ENCODE measurements around the gene UBTD1. TPM values are rescaled to one million over a fixed set of nuclear protein-coding genes. Genes with fewer than 3 reads are reported as not detected.
A peak's percentile ranks its signal among the peaks of the same experiment; 100 is the strongest.

UBTD1 gene
- polyA plus RNA-seq, 3 donors = 17.2 to 20.0 (median 19.0) TPM

DNA sequence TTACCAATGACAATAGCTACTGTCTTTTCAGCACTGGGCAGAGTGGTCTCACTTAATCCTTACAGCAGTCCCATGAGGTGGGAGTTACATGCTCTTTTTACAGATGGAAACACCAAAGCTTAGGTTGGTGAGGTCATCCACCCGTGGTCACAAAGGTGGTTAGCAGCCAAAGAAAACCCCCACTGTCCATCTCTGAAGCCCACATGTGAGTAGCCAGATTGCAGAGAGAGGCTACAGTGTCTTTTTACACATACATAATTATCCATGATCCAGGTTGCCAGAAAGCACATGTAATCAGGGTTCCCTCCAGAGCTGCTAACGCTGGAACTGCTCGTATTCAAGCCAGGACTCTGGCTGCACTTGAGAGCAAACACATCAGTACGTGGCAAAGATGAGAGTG, 49.2 kb downstream of the UBTD1 start:
- peaks cover 4 to 7% of the 10 kb centered on the region in 2 donors for H3K36me3 Mint-ChIP-seq
- H3K27ac Mint-ChIP-seq = peak overlapping the region in 2 of 7 donors; percentile 60 to 81
- Histone ChIP-seq H3K4me2 (replicated peaks; ENCODE audit: extremely low read depth, low read length, poor library complexity, severe bottlenecking) (no peak overlapping the region), H2AFZ (ENCODE audit: insufficient read depth, low read depth, low read length, poor library complexity, severe bottlenecking) (no peak overlapping the region), H3K9me3 (replicated peaks in 1 of 2; ENCODE audit: control insufficient read depth in 1 of 2, insufficient read depth in 1 of 2, low read length in 2 of 2) (no peaks in the 10 kb centered on the region), H3K79me2 (ENCODE audit: insufficient read depth, low read length) (peaks cover 5% of the 10 kb centered on the region), H3K27me3 (ENCODE audit: control insufficient read depth in 2 of 2, insufficient read depth in 2 of 2, low read length in 2 of 2) (no peaks in the 10 kb centered on the region), H4K20me1 (ENCODE audit: insufficient read depth, low read length) (peaks cover 10% of the 10 kb centered on the region), H3K4me3 (replicated peaks in 1 of 3; ENCODE audit: low read depth in 2 of 3, low read length in 3 of 3) (no peak overlapping the region), H3K36me3 (replicated peaks in 1 of 2; ENCODE audit: control insufficient read depth in 1 of 2, insufficient read depth in 2 of 2, low read length in 2 of 2) (peaks cover 0 to 12% of the 10 kb centered on the region in 2 donors), H3K27ac (ENCODE audit: low read depth in 1 of 2, low read length in 2 of 2) (no peak overlapping the region), H3K9ac (ENCODE audit: insufficient read depth, low read length, poor library complexity, severe bottlenecking) (no peak overlapping the region), H3K4me1 (ENCODE audit: control insufficient read depth in 1 of 2, insufficient read depth in 2 of 2, low read length in 2 of 2) (peaks cover 12 to 28% of the 10 kb centered on the region in 2 donors)
- 100% methylated on average over 3 of the region's 4 CpGs for WGBS (ENCODE audit: insufficient coverage)
- H3K4me1 Mint-ChIP-seq = peaks cover 14% of the 10 kb centered on the region
- DNase-seq = no peak
- no peaks in the 10 kb centered on the region for H3K9me3 Mint-ChIP-seq
- intact Hi-C loops (cut with micrococcal nuclease) = no loop called here
- peaks cover 0 to 1% (median 0%) of the 10 kb centered on the region in 3 donors for H3K27me3 Mint-ChIP-seq (ENCODE audit: low read depth in 3 of 3)
- H3K4me3 Mint-ChIP-seq = no peak overlapping the region
- TF ChIP-seq CTCF (IDR thresholded peaks at IDR 0.05) = no peak

GRCh38 chr10:97548828-97549455, 50.2 kb downstream of the UBTD1 start:
- Histone ChIP-seq H3K27me3 (ENCODE audit: control insufficient read depth in 2 of 2, insufficient read depth in 2 of 2, low read length in 2 of 2) (no peaks in the 10 kb centered on the region), H3K4me1 (ENCODE audit: control insufficient read depth in 1 of 2, insufficient read depth in 2 of 2, low read length in 2 of 2) (peaks cover 2 to 18% of the 10 kb centered on the region in 2 donors), H3K79me2 (ENCODE audit: insufficient read depth, low read length) (no peaks in the 10 kb centered on the region), H2AFZ (ENCODE audit: insufficient read depth, low read depth, low read length, poor library complexity, severe bottlenecking) (no peak overlapping the region), H3K4me3 (replicated peaks in 1 of 3; ENCODE audit: low read depth in 2 of 3, low read length in 3 of 3) (no peak overlapping the region), H3K27ac (ENCODE audit: low read depth in 1 of 2, low read length in 2 of 2) (no peak overlapping the region), H3K9ac (ENCODE audit: insufficient read depth, low read length, poor library complexity, severe bottlenecking) (no peak overlapping the region), H3K36me3 (replicated peaks in 1 of 2; ENCODE audit: control insufficient read depth in 1 of 2, insufficient read depth in 2 of 2, low read length in 2 of 2) (peaks cover 0 to 12% of the 10 kb centered on the region in 2 donors), H3K4me2 (replicated peaks; ENCODE audit: extremely low read depth, low read length, poor library complexity, severe bottlenecking) (no peak overlapping the region), H3K9me3 (replicated peaks in 1 of 2; ENCODE audit: control insufficient read depth in 1 of 2, insufficient read depth in 1 of 2, low read length in 2 of 2) (no peaks in the 10 kb centered on the region), H4K20me1 (ENCODE audit: insufficient read depth, low read length) (peaks cover 9% of the 10 kb centered on the region)
- Mint-ChIP-seq H3K36me3 (peaks cover 4 to 7% of the 10 kb centered on the region in 2 donors), H3K27ac (peak overlapping the region in 2 of 7 donors; percentile 41 to 73), H3K4me1 (peaks cover 8% of the 10 kb centered on the region), H3K27me3 (ENCODE audit: low read depth in 3 of 3) (peaks cover 0 to 1% (median 0%) of the 10 kb centered on the region in 3 donors), H3K4me3 (no peak overlapping the region), H3K9me3 (no peaks in the 10 kb centered on the region)
- no peak for DNase-seq
- intact Hi-C loops (cut with micrococcal nuclease) = no loop called here
- TF ChIP-seq CTCF (IDR thresholded peaks at IDR 0.05) = no peak
- 97% methylated on average over 13 of the region's 13 CpGs for WGBS (ENCODE audit: insufficient coverage)
